ENCODE data around the gene DNAH12. TPM values are rescaled to one million over a fixed set of nuclear protein-coding genes. Genes with fewer than 3 reads are reported as not detected.

DNAH12 gene
- polyA plus RNA-seq, 1 of the 3 experiments (the other 2 are of a cell fraction), result 0.03 TPM

- no peak for TF ChIP-seq RAD21 (IDR thresholded peaks at IDR 0.05; ENCODE audit: low read length)
- no peak for TF ChIP-seq TEAD4 (IDR thresholded peaks at IDR 0.05; ENCODE audit: borderline replicate concordance, insufficient read depth)
- no peak for TF ChIP-seq CHD2 (IDR thresholded peaks at IDR 0.05; ENCODE audit: low read length, partially characterized antibody)
- no peak for TF ChIP-seq FOSL2 (IDR thresholded peaks at IDR 0.05; ENCODE audit: borderline replicate concordance, low read depth)
- TF ChIP-seq FOXJ3 (CRISPR knock-in tag; IDR thresholded peaks at IDR 0.05), result no peak
- TF ChIP-seq SMC3 (IDR thresholded peaks at IDR 0.05; ENCODE audit: low read depth, low read length), result no peak
- no peak for TF ChIP-seq RXRA (IDR thresholded peaks at IDR 0.05; ENCODE audit: borderline replicate concordance, low read depth)
- no peak for TF ChIP-seq TAF1 (IDR thresholded peaks at IDR 0.05; ENCODE audit: borderline replicate concordance, low read depth, low read length)
- no peak for TF ChIP-seq RFX5 (IDR thresholded peaks at IDR 0.05; ENCODE audit: low read length)
- no peak for TF ChIP-seq RCOR1 (IDR thresholded peaks at IDR 0.05; ENCODE audit: low read length)
Observed at GRCh38 chr3:57546616-57547015, 2.5 kb upstream of the DNAH12 start (continued).

- no peaks in the 10 kb centered on the region for H3K36me3 ChIP-seq (replicated peaks in 1 of 2; ENCODE audit: control insufficient read depth in 1 of 2, insufficient read depth in 2 of 2, low read length in 1 of 2)
- H3F3A ChIP-seq (replicated peaks; ENCODE audit: insufficient read depth), result peaks cover 4% of the 10 kb centered on the region
- no peaks in the 10 kb centered on the region for H3K9me3 ChIP-seq
- ChIA-PET CTCF (no interaction called here), POLR2A (no interaction called here)
- H3K4me3 ChIP-seq (ENCODE audit: low read depth in 2 of 2, low read length in 1 of 2), result no peak overlapping the region
- WGBS (ENCODE audit: low lambda C conversion rate), result 76% methylated on average over 7 of the region's 7 CpGs
- H4K20me1 ChIP-seq (ENCODE audit: insufficient read depth), result no peaks in the 10 kb centered on the region
- no peak overlapping the region for H3K9ac ChIP-seq
- TF ChIP-seq TCF12 (IDR thresholded peaks at IDR 0.05) (0 out of 2 replicates have a peak, but pooled peaks have one; percentile 13), JUND (IDR thresholded peaks at IDR 0.05) (no peak)
- peaks cover 0 to 4% of the 10 kb centered on the region in 2 experiments; a peak in 1 of 4 replicates for H3K4me1 ChIP-seq (ENCODE audit: control insufficient read depth in 1 of 2, insufficient read depth in 2 of 2, low read depth in 1 of 2, low read length in 1 of 2)
- DNase-seq, result no peak
- H3K4me2 ChIP-seq, result no peak overlapping the region
- H3K79me2 ChIP-seq (ENCODE audit: insufficient read depth), result no peaks in the 10 kb centered on the region
- no peaks in the 10 kb centered on the region for H3K9me2 ChIP-seq
- H3K27ac ChIP-seq (ENCODE audit: low read depth in 2 of 2, low read length in 1 of 2), result no peak overlapping the region
- H2AFZ ChIP-seq (ENCODE audit: low read depth), result no peak overlapping the region
- no peaks in the 10 kb centered on the region for H3K27me3 ChIP-seq (ENCODE audit: insufficient read depth)
Observed at GRCh38 chr3:57545636-57546268, 1.6 kb upstream of the DNAH12 start.

GRCh38 chr3:57538465-57538864 lies 5.7 kb downstream of the DNAH12 start:
- Histone ChIP-seq H3K27me3 (ENCODE audit: insufficient read depth) (no peaks in the 10 kb centered on the region), H3F3A (replicated peaks; ENCODE audit: insufficient read depth) (no peaks in the 10 kb centered on the region), H3K4me1 (ENCODE audit: control insufficient read depth in 1 of 2, insufficient read depth in 2 of 2, low read depth in 1 of 2, low read length in 1 of 2) (no peaks in the 10 kb centered on the region), H3K36me3 (replicated peaks in 1 of 2; ENCODE audit: control insufficient read depth in 1 of 2, insufficient read depth in 2 of 2, low read length in 1 of 2) (no peaks in the 10 kb centered on the region), H3K27ac (ENCODE audit: low read depth in 2 of 2, low read length in 1 of 2) (no peak overlapping the region), H3K79me2 (ENCODE audit: insufficient read depth) (no peaks in the 10 kb centered on the region), H3K9ac (no peak overlapping the region), H3K4me2 (no peak overlapping the region), H2AFZ (ENCODE audit: low read depth) (no peak overlapping the region), H3K9me3 (no peaks in the 10 kb centered on the region), H4K20me1 (ENCODE audit: insufficient read depth) (no peaks in the 10 kb centered on the region), H3K4me3 (ENCODE audit: low read depth in 2 of 2, low read length in 1 of 2) (no peak overlapping the region), H3K9me2 (no peaks in the 10 kb centered on the region)
- ChIA-PET POLR2A (no interaction called here), CTCF (no interaction called here)
- no peak for DNase-seq
- 91% methylated on average over 3 of the region's 3 CpGs for WGBS (ENCODE audit: low lambda C conversion rate)
- TF ChIP-seq RAD21 (IDR thresholded peaks at IDR 0.05; ENCODE audit: low read length) (no peak), RFX5 (IDR thresholded peaks at IDR 0.05; ENCODE audit: low read length) (no peak)
